ENCODE measurements around the gene B4GALT3. TPM values are rescaled to one million over a fixed set of nuclear protein-coding genes. Genes with fewer than 3 reads are reported as not detected.

Gene B4GALT3
- total RNA-seq, 6 donors from 2014 or later: 12.3 to 37.1 (median 27.2) TPM

DNA sequence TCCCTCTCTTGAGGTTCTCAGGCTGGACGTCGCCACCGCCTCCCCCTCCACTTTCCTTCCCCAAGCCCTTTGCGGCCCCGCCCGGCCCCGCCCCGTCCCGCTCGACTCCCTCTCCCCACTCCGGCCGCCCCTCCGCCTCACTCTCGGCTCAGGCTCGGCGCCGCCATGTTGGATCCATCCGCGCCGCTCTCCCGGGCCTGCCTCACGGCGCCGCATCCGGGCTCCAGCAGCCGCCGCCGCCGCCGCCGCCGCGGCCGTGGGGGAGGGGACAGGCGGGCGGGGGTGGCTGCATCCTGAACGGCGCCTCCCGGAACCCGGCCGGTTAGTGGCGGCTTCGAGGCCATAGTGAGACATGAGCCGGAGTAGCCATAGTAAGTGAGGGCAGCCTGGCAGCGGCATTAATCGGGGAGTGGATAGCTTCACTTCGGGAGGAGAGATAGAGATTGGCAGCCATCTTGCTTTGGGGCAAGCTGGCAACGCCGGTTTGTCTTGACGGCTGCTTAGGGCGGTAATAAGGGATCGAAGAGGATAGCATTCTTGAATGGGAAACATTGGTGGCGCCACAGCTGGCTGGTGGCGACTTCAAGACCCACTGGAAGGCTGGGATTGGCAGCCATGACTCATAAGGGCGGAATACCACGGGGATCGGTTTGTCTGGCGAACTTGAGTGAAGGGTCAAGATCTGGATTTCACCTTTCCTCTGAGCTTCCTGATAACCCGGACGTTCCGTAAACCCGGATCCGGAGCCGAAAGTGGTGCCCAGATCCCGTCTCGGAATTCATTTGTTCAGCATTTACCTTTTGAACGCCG lies 44.7 kb downstream of the B4GALT3 start, which contains the start of gene DEDD:
TSS of gene DEDD (minus strand) at position 258 of the 810 bp plus-strand sequence. CDS start 8,205 bp downstream, outside the sequence.
- H3K4me1 ChIP-seq: peaks cover 37 to 60% (median 47%) of the 10 kb centered on the region in 4 donors
- H3K36me3 ChIP-seq: peaks cover 6 to 25% (median 11%) of the 10 kb centered on the region in 4 donors
- peak within 1 kb of the TSS; percentile 65 to 88 (median 78) for H3K4me3 ChIP-seq
- TF ChIP-seq, protein P1, sequence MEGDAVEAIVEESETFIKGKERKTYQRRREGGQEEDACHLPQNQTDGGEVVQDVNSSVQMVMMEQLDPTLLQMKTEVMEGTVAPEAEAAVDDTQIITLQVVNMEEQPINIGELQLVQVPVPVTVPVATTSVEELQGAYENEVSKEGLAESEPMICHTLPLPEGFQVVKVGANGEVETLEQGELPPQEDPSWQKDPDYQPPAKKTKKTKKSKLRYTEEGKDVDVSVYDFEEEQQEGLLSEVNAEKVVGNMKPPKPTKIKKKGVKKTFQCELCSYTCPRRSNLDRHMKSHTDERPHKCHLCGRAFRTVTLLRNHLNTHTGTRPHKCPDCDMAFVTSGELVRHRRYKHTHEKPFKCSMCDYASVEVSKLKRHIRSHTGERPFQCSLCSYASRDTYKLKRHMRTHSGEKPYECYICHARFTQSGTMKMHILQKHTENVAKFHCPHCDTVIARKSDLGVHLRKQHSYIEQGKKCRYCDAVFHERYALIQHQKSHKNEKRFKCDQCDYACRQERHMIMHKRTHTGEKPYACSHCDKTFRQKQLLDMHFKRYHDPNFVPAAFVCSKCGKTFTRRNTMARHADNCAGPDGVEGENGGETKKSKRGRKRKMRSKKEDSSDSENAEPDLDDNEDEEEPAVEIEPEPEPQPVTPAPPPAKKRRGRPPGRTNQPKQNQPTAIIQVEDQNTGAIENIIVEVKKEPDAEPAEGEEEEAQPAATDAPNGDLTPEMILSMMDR (IDR thresholded peaks at IDR 0.05): peak in 1 of 6 experiments; percentile 19
- TF ChIP-seq POLR2AphosphoS5 (IDR thresholded peaks at IDR 0.05) (peak; percentile 13 to 34), EP300 (IDR thresholded peaks at IDR 0.05) (peak in 2 of 4 donors; percentile 18 to 93), POLR2A (IDR thresholded peaks at IDR 0.05) (peak in 3 of 4 donors; percentile 34 to 70 (median 55))
- DNase-seq (peak; percentile 96), ATAC-seq (ENCODE audit: low FRiP score in 2 of 2) (peak; percentile 96)
- 0% methylated on average over 15 to 40 of the region's 68 CpGs for WGBS, 2 donors
- peak within 1 kb of the TSS; percentile 97 to 100 (median 98) for H3K27ac ChIP-seq
- no peaks in the 10 kb centered on the region for H3K27me3 ChIP-seq
- no peaks in the 10 kb centered on the region for H3K9me3 ChIP-seq

DNA sequence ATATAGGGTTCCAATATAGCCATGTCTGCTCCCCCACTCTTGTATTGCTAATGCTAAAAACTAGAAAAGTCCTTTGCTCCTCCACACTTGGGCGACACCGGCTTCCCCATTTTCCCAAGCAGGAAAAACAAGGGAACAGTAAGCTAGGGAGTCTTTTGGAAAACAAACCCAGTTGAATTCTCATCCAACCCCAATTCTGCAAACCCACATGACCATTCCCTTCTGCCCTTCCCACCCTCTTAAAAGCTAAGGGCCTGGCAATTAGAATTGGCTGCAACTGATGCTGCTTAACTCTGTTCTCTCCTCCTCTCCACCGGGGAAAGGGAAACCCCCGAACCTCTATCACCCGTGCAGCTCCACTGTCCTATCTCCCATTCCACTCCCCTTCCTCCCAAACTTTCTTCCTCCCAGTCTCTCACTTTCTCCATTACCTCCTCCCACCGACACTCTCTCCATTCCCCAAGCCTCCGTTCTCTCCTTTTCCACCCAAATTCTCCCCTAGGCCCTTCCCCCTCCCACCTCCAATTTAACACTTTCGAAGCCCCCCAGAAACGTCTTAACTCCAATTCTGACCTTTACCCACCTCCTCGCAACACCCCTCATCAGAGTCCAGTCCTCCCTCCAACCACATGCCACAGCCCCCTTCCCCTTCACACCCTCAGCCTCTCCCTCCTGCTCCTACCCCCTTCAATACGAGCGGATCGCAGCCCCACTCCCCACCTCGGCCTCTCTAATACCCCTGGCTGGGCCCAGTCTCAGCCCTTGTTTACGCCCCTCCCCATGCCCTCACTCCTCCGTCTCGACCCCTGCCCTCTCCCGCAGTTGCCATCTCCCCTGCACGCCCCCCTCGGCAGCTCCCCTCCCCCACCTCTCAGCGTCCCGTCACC lies 45.5 kb downstream of the B4GALT3 start:
- DNase-seq: peak in 1 of 2 donors; percentile 41
- Histone ChIP-seq H3K27ac (peak overlapping the region; percentile 97 to 100 (median 98)), H3K9me3 (no peaks in the 10 kb centered on the region), H3K4me1 (peaks cover 39 to 60% (median 53%) of the 10 kb centered on the region in 4 donors), H3K27me3 (no peaks in the 10 kb centered on the region), H3K36me3 (peaks cover 6 to 34% (median 11%) of the 10 kb centered on the region in 4 donors), H3K4me3 (peak overlapping the region; percentile 65 to 88 (median 78))
- TF ChIP-seq POLR2AphosphoS5 (IDR thresholded peaks at IDR 0.05) (no peak), EP300 (IDR thresholded peaks at IDR 0.05) (no peak), POLR2A (IDR thresholded peaks at IDR 0.05) (no peak)
- TF ChIP-seq, protein P1 (IDR thresholded peaks at IDR 0.05): no peak
- peak; percentile 29 to 58 for ATAC-seq (ENCODE audit: low FRiP score in 2 of 2)
- 3 to 5% methylated on average over 22 of the region's 22 CpGs for WGBS, 2 donors

GRCh38 chr1:161130266-161130665 lies 47.0 kb downstream of the B4GALT3 start:
- no peak for TF ChIP-seq POLR2AphosphoS5 (IDR thresholded peaks at IDR 0.05)
- TF ChIP-seq EP300 (IDR thresholded peaks at IDR 0.05): no peak
- TF ChIP-seq, protein P1 (IDR thresholded peaks at IDR 0.05): no peak
- TF ChIP-seq POLR2A (IDR thresholded peaks at IDR 0.05): no peak
- ATAC-seq (ENCODE audit: low FRiP score in 2 of 2): no peak
- peaks cover 39 to 60% (median 52%) of the 10 kb centered on the region in 4 donors for H3K4me1 ChIP-seq
- peak overlapping the region in 2 of 4 donors; percentile 44 to 98 for H3K27ac ChIP-seq
- no peak for DNase-seq
- no peaks in the 10 kb centered on the region for H3K27me3 ChIP-seq
- no peak overlapping the region for H3K4me3 ChIP-seq
- WGBS, 2 donors: 45 to 62% methylated on average over 1 of the region's 1 CpG
- peaks cover 6 to 49% (median 20%) of the 10 kb centered on the region in 4 donors for H3K36me3 ChIP-seq
- H3K9me3 ChIP-seq: no peaks in the 10 kb centered on the region

GRCh38 chr1:161128591-161129420 lies 48.5 kb downstream of the B4GALT3 start:
- no peak for DNase-seq
- no peak overlapping the region for H3K4me3 ChIP-seq
- H3K36me3 ChIP-seq: peaks cover 14 to 63% (median 24%) of the 10 kb centered on the region in 4 donors
- ATAC-seq (ENCODE audit: low FRiP score in 2 of 2): no peak
- H3K9me3 ChIP-seq: no peaks in the 10 kb centered on the region
- WGBS, 2 donors: 91 to 94% methylated on average over 4 of the region's 4 CpGs
- H3K4me1 ChIP-seq: peaks cover 30 to 52% (median 42%) of the 10 kb centered on the region in 4 donors
- H3K27me3 ChIP-seq: no peaks in the 10 kb centered on the region
- TF ChIP-seq, protein P1 (IDR thresholded peaks at IDR 0.05): no peak
- TF ChIP-seq POLR2AphosphoS5 (IDR thresholded peaks at IDR 0.05): no peak
- TF ChIP-seq EP300 (IDR thresholded peaks at IDR 0.05): no peak
- TF ChIP-seq POLR2A (IDR thresholded peaks at IDR 0.05): no peak
- H3K27ac ChIP-seq: no peak overlapping the region

Measured in upper lobe of left lung (tissue), 6 donors.